ENCODE results near the gene MYL12A.

MYL12A gene

DNA sequence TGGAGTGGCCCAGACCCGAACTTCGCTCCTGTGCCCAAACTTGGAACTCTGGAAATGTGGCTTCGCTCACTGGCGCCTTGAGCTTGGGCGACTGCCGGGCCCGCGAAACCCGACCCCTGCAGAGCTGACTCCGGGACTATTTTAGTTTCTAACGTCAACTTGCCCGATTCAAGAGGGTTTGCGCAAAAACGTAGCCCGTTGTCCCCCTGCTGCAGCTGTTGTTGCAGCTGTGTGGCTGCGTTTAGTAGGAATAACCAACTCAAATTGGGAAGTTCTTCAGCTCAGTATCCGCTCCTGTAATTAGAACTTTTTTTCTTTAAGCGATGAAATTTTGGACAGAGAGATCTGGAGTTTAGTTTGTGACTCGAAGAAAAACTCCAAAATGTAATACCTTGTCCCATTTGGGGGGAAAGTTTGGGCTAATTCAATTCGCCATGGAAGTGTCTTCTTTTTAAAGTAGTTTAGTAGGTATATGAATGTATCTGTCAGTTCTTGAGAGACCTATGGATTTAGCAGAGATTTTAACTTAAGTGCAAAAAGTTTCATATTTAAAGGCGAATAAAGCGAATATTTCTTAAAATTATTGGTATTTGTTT, 559 bp downstream of the MYL12A start:
- peak overlapping the region; percentile 88 for H3K27ac ChIP-seq (ENCODE audit: low read depth, low read length, poor library complexity, severe bottlenecking)
- peak overlapping the region; percentile 95 for H3K4me2 ChIP-seq (ENCODE audit: low read length)
- H3K4me1 ChIP-seq (ENCODE audit: insufficient read depth, low read length, severe bottlenecking) = peaks cover 40% of the 10 kb centered on the region
- H3K27me3 ChIP-seq (ENCODE audit: insufficient read depth, low read length) = no peaks in the 10 kb centered on the region
- peak overlapping the region; percentile 99 for H3K9ac ChIP-seq (ENCODE audit: low read length)
- peaks cover 40% of the 10 kb centered on the region for H3K79me2 ChIP-seq (ENCODE audit: insufficient read depth, low read length)
- H3K9me3 ChIP-seq (ENCODE audit: low read length) = no peaks in the 10 kb centered on the region
- H3K9me2 ChIP-seq (ENCODE audit: low read depth, low read length) = no peaks in the 10 kb centered on the region
- no peak overlapping the region for H2AFZ ChIP-seq (ENCODE audit: low read length)
- peaks cover 13% of the 10 kb centered on the region for H3K36me3 ChIP-seq (ENCODE audit: insufficient read depth, low read length)
- peak overlapping the region; percentile 98 for H3K4me3 ChIP-seq (ENCODE audit: low read depth, low read length, poor library complexity, severe bottlenecking)
- H3F3A ChIP-seq (ENCODE audit: insufficient read depth, low read length) = no peaks in the 10 kb centered on the region
- H4K20me1 ChIP-seq (ENCODE audit: insufficient read depth, low read length) = no peaks in the 10 kb centered on the region
- no peak for TF ChIP-seq EZH2 (IDR thresholded peaks at IDR 0.05; ENCODE audit: borderline replicate concordance, low read length)
- TF ChIP-seq, protein P1, sequence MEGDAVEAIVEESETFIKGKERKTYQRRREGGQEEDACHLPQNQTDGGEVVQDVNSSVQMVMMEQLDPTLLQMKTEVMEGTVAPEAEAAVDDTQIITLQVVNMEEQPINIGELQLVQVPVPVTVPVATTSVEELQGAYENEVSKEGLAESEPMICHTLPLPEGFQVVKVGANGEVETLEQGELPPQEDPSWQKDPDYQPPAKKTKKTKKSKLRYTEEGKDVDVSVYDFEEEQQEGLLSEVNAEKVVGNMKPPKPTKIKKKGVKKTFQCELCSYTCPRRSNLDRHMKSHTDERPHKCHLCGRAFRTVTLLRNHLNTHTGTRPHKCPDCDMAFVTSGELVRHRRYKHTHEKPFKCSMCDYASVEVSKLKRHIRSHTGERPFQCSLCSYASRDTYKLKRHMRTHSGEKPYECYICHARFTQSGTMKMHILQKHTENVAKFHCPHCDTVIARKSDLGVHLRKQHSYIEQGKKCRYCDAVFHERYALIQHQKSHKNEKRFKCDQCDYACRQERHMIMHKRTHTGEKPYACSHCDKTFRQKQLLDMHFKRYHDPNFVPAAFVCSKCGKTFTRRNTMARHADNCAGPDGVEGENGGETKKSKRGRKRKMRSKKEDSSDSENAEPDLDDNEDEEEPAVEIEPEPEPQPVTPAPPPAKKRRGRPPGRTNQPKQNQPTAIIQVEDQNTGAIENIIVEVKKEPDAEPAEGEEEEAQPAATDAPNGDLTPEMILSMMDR (IDR thresholded peaks at IDR 0.05; ENCODE audit: low read length) = no peak

DNA sequence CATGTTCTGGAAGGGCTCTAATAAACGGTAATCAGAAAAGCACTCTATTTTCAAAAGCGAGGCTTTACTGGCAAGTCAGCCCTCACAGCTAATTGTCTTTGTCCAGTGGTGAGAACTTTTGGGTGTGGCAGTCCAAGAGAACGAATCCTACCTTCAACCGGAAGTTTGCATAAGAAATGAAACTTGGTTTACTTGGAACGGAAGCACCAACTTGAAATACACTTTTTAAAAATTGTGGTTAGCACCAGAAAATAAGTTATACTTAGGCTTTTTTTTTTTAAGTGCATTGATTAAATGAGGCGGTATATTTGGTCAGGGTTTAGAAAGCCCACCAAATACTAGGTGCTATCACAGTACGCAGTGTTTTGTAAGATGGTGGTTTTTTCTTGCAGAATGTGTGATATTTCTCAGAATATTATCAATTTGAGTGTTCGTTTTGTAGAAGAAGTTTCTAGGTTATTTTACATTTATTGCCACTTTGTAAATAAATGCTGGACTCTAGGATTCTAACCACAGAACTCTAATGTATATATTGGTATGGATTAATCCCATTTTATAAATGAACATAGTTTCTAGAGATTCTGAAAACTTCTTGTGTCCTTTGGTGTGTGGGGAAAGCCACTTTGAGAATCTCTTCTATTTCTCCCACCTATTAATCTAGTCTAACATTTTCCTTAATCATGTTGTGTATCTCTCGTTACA, 1.2 kb downstream of the MYL12A start:
- H3K27ac ChIP-seq (ENCODE audit: low read depth, low read length, poor library complexity, severe bottlenecking) = peak overlapping the region; percentile 88
- H3K4me1 ChIP-seq (ENCODE audit: insufficient read depth, low read length, severe bottlenecking) = peaks cover 40% of the 10 kb centered on the region
- peaks cover 20% of the 10 kb centered on the region for H3K36me3 ChIP-seq (ENCODE audit: insufficient read depth, low read length)
- H3K27me3 ChIP-seq (ENCODE audit: insufficient read depth, low read length) = no peaks in the 10 kb centered on the region
- H3K4me3 ChIP-seq (ENCODE audit: low read depth, low read length, poor library complexity, severe bottlenecking) = peak overlapping the region; percentile 98
- H3F3A ChIP-seq (ENCODE audit: insufficient read depth, low read length) = no peaks in the 10 kb centered on the region
- H3K9ac ChIP-seq (ENCODE audit: low read length) = peak overlapping the region; percentile 99
- peaks cover 40% of the 10 kb centered on the region for H3K79me2 ChIP-seq (ENCODE audit: insufficient read depth, low read length)
- no peaks in the 10 kb centered on the region for H3K9me2 ChIP-seq (ENCODE audit: low read depth, low read length)
- no peak overlapping the region for H2AFZ ChIP-seq (ENCODE audit: low read length)
- TF ChIP-seq, protein P1 (IDR thresholded peaks at IDR 0.05; ENCODE audit: low read length) = no peak
- no peak for TF ChIP-seq EZH2 (IDR thresholded peaks at IDR 0.05; ENCODE audit: borderline replicate concordance, low read length)
- H4K20me1 ChIP-seq (ENCODE audit: insufficient read depth, low read length) = no peaks in the 10 kb centered on the region
- H3K9me3 ChIP-seq (ENCODE audit: low read length) = no peaks in the 10 kb centered on the region
- peak overlapping the region; percentile 95 for H3K4me2 ChIP-seq (ENCODE audit: low read length)

DNA sequence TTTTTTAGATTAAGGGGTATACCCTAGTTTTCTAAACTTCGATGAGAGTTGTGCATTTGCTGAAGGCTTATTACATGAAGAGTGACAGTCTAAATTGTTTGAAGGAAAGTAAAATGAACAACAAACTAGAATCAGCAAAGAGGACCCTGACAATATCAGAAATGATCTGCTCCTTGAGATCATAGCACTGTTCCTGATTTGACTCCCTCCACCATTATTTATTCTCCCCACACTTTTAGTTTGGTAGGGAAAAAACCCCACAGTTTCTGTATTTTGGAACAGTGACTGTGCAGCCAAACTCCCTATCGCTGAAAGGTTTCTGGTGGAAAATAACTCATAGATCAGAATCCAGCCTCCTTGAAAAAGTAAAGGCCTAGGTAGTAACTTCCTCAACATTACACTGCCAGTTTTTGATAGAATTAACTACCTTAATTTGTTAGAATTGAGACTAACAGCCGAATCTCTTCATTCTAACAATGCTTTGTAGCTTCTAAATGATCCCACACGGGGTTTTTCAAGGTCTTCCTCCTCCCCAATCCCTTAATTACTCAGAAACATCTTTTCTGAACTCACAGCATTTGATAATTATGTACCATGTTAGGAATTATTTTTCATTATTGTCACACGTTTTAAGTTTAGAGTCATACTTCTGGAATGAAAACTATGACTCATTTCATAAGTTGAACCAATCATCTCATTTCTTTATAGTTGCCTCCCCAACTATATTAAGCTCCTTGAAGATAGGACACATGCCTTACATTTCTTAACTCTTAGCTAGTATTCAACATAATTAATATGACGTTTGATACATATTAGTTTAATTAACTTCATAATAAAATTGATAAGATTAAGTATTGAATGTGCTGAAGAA, 2.9 kb downstream of the MYL12A start:
- Histone ChIP-seq H2AFZ (ENCODE audit: low read length) (no peak overlapping the region), H4K20me1 (ENCODE audit: insufficient read depth, low read length) (no peaks in the 10 kb centered on the region), H3K9ac (ENCODE audit: low read length) (no peak overlapping the region), H3K79me2 (ENCODE audit: insufficient read depth, low read length) (peaks cover 40% of the 10 kb centered on the region), H3K4me1 (ENCODE audit: insufficient read depth, low read length, severe bottlenecking) (peaks cover 34% of the 10 kb centered on the region), H3K27ac (ENCODE audit: low read depth, low read length, poor library complexity, severe bottlenecking) (no peak overlapping the region), H3K36me3 (ENCODE audit: insufficient read depth, low read length) (peaks cover 36% of the 10 kb centered on the region), H3K4me3 (ENCODE audit: low read depth, low read length, poor library complexity, severe bottlenecking) (no peak overlapping the region), H3K9me2 (ENCODE audit: low read depth, low read length) (no peaks in the 10 kb centered on the region), H3F3A (ENCODE audit: insufficient read depth, low read length) (no peaks in the 10 kb centered on the region), H3K4me2 (ENCODE audit: low read length) (no peak overlapping the region; the same call in 1 of the 2 replicates), H3K27me3 (ENCODE audit: insufficient read depth, low read length) (no peaks in the 10 kb centered on the region), H3K9me3 (ENCODE audit: low read length) (no peaks in the 10 kb centered on the region)
- TF ChIP-seq, protein P1 (IDR thresholded peaks at IDR 0.05; ENCODE audit: low read length) = no peak
- TF ChIP-seq EZH2 (IDR thresholded peaks at IDR 0.05; ENCODE audit: borderline replicate concordance, low read length) = no peak

Data from OCI-LY1 (cell line).